SIG-M5 (cell line): ENCODE measurements around the gene CEP162.
"Not testable (repeated sequence)": the region's sequence is repeated elsewhere in the genome, so short reads cannot be mapped to it uniquely, and the experiment has no call there.

Source experiments
- DNase-seq: peaks from one replicate; lab custom pipeline; 2025; lab: John Stamatoyannopoulos, UW

CEP162 gene

DNA sequence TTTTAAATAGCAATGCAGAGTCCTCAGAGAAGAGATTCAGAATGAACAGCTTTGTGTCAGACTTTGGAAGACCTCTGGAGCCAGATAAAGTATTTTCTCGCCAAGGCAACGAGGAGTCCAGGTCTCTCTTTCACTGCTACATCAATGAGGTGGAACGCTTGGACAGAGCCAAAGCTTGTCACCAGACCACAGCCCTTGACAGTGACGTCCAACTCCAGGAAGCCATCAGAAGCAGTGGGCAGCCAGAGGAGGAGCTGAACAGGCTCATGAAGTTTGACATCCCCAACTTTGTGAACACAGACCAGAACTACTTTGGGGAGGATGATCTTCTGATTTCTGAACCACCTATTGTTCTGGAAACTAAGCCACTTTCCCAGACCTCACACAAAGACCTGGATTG lies 138.4 kb downstream of the CEP162 start:
- no peak for DNase-seq

DNA sequence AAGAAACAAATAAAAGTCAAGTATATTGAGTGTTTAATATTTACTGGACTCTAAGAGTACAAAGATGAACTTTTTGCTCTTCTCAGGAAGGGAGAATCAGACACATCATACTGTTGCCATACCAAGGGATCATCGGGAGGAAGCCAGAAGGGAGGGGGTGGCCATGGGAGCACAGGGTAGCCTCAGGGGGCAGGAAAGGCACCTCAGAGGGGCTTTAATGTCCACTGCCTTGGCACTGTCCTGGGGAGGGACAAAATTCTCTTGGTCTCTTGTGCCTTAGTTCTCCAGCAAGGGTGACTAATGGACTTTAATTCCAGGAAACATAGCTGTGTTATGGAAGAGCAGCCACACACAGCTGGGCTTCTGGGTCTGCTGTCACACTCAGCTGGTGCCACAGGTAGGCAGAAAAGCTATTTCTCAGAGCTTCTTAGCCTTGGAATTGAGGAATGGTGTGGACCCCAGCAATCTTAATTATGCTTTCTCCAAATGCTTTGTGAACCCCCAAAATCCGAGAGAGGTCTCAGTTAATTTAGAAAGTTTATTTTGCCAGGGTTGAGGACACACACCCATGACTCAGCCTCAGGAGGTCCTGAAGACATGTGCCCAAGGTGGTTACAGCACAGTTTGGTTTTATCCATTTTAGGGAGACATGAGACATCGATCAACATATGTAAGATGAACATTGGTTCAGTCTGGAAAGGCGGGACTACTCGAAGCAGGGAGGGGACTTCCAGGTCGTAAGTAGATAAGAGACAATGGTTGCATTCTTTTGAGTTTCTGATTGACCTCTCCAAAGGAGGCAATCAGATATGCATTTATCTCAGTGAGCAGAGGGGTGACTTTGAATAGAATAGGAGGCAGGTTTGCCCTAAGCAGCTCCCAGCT lies 140.7 kb downstream of the CEP162 start:
- DNase-seq: no peak

DNA sequence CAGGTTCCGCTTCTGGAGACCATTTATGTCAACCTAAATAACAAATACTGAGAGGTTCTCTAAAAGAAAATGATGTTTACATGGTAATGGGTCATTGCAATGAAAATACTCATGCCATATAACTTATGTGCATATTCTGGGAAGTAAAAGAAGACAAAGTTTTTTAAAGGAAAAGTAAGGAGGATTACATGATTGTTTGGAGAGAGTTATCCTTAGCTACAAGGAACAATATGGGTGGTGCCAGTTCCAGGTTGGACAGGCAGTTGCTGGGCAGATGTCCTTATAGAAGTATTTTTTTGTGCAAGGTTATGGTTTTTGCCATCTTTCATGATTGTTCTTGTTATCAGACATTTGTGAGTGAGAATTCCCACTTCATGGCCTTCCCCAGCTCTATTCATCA lies 141.4 kb downstream of the CEP162 start:
- no peak for DNase-seq

GRCh38 chr6:84084705-84085104 lies 142.7 kb downstream of the CEP162 start:
- not testable (repeated sequence) for DNase-seq

GRCh38 chr6:84082689-84083265 lies 144.7 kb downstream of the CEP162 start:
- DNase-seq: no peak

DNA sequence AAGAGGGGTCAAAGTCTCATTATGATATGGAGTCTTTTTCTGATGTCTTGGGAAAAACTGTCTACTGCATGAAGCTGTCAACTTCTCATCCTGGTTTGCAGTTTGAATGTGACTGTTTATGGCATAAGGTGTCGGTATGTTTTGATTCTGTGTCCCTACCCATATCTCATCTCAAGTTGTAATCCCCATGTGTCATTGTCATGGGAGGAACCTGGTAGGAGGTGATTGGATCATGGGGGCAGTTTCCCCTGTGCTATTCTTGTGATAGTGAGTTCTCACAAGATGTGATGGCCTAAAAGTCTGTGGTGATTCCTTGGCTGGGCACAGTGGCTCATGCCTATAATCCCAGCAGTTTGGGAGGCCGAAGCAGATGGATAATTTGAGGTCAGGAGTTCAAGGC lies 146.2 kb downstream of the CEP162 start:
- no peak for DNase-seq

DNA sequence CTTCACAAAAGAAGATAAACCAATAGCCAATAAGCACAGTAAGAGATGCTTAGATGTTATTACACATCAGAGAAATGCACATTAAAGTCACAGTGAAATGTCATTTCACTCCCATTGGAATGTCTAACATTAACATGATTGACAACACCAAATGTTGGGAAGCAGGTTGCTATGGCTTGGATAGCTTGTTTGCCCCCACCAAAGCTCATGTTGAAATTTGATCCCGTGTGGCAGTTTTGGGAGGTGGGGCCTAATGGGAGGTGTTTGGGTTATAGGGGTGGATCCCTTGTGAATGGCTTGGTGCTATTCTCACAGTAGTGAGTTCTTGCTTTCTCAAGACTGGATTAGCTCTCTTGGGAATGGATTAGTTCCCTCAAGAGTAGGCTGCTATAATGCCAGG lies 149.1 kb downstream of the CEP162 start:
- no peak for DNase-seq

DNA sequence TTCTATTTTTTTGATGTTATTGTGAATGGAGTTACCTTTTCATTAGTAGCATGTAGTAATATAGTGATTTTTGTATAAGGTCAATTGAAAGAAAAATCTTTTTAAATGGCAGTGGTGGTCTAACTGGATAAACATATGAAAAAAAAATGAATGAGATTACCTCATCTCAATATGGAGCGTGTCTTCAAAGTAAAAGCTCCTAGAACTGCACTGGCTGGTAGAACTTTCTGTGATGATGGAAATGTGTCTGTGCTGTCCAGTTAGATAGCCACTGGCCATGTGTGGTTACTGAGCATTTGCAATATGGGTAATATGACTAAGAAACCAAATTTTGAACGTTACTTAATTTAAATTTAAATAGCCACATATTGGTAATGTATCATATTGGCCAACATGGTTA lies 149.8 kb downstream of the CEP162 start:
- no peak for DNase-seq

GRCh38 chr6:84074988-84075781 lies 152.3 kb downstream of the CEP162 start:
- DNase-seq: no peak
